NCI-H774 (cell line): ENCODE results near the gene RPL5.

Experiments
- DNase-seq: peaks from one replicate; lab custom pipeline; 2025; lab: John Stamatoyannopoulos, UW

RPL5 gene

DNA sequence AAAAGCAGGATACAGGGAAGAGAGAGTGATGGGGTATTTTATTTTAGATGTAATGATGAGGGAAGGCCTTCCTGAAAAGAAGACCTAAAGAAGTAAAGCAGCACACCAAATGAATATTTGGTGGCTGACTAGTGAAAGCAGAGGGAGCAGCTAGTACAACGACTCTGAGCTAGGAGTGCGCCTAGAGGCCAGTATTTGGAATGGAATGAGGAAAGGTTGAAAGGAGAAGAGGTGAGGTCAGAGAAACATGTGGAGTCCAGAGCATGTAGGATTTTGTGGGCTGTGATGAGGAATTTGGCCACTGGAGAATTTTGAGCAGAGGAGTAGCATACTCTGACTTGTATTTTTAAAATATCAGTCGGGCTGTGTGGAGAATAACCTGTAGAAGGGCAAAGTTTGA is 11.8 kb upstream of the RPL5 start:
- DNase-seq, result no peak

DNA sequence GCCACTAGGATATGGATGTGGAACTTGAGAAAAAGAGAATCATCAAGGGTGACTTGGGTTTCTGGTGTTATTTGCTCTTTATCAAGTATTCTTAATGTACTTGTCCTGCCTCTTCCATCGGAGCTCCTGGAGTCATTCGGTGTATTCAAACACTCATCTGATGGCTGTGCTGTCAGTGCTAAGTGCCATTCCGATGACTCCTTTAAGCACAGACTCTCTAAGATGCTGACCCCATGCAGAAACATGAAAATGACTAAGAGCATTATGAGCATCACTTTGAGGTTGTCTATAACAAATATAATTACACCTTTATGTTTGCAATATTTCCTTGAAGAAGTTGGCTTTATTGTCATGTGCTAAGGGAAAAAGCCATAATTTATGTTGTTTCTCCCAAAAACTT is 11.3 kb upstream of the RPL5 start:
- no peak for DNase-seq

DNA sequence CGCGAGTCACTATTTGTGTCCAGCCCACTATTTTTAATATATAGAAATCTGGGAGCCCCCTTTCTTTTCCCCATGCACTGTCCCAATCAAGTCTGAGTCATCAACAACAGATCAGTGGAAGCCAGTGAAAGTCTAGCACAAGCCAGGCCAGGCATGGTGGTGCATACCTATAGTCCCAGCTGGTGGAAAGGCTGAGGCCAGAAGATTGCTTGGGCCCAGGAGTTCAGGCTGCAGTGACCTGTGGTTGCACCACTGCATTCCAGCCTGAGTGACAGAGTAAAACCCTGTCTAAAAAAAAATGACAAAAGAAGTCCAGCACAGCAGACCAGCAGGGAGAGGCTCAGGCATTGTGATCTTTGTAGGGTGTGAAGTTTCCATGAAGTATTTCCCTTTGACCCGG is 9.0 kb upstream of the RPL5 start:
- no peak for DNase-seq

DNA sequence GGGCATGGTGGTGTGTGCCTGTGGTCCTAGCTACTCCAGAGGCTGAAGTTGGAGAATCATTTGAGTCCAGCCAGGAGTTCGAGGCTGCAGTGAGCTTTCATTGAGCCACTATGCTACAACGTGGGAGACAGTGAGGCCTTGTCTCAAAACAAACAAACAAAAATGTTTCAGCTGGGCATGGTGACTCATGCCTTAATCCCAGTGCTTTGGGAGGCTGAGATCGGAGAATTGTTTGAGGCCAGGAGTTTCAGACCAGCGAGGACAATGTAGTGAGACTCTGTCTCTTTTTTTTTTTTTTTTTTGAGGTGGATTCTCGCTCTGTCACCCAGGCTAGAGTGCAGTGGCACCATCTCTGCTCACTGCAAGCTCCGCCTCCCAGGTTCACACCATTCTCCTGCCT is 5.0 kb upstream of the RPL5 start:
- no peak for DNase-seq

DNA sequence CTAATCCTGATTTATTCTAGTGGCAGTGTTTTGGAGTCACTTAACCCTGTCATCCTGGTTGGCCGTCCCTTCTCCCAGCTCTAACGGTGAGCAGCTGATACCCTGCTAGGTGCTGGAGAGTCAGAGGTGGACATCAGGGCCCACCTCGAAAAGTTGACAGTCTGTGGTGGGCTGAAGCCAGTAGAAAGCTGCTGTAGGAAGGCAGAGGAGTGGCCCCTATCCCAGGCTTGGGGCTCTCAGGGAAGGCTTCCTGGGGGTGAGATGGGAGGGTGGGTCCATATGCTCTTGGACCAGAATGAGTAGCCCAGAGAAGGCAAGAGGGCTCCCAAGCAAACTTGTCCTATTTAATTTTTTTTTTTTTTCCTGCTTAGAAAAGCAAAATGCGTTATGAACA is 475 bp upstream of the RPL5 start:
- no peak for DNase-seq

DNA sequence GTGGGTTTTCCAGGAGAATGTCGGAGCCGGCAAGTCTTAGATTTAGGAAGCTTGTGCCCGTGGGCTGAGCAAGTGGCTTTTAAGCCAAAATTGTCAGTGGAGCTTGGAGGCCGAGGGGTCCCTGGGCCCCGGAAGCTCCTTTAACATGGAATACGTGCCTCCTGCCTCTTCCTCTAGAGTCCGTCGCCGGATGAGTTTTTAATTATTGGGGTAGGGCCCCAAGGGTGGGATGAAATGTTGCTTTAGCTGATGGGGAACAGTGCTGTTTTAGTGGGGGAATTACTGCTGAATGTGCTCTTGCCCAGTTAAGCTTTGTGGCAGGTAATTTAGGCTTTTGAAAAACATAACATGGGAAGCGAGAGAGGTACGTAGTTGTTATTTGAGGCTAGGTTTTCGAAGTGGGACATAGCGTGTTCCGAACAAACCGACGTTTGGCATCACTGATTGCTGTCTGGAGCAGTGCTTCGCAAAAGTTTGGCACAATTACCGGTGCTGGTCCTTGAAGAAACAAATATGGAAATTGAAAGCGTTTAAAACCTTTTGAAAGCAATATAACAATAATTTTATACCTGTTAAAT is 786 bp downstream of the RPL5 start:
- no peak for DNase-seq

DNA sequence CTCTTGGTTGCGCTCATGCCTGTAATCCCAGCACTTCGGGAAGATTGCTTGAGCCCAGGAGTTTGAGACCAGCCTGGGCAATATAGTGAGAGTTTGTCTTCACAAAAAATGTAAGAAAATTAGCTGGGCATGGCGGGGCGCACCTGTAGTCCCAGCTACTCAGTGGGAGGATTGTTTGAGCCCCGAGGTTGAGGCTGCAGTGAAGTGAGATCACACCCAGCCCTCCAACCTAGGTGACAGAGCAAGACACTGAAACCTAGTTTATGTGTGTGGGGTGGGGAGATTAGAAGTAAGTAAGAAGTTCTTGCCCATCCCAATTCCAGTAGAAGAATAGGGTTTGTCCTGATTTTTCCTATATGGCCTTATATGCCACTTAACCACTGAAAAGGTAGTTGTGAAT is 2.0 kb downstream of the RPL5 start:
- DNase-seq, result no peak

DNA sequence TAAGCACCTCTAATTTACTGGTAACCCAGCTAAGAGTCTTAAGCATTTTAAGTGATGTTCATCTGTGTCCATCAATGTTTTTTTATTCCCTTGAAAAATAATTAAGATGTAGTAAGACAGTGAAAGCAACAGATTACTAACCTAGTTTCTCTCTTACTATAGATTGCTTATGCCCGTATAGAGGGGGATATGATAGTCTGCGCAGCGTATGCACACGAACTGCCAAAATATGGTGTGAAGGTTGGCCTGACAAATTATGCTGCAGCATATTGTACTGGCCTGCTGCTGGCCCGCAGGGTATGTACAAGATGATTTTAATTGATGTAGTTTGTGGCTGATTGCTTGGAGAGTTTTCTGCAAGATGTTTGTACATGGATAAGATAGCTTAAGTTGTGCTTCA is 2.8 kb downstream of the RPL5 start:
- no peak for DNase-seq

DNA sequence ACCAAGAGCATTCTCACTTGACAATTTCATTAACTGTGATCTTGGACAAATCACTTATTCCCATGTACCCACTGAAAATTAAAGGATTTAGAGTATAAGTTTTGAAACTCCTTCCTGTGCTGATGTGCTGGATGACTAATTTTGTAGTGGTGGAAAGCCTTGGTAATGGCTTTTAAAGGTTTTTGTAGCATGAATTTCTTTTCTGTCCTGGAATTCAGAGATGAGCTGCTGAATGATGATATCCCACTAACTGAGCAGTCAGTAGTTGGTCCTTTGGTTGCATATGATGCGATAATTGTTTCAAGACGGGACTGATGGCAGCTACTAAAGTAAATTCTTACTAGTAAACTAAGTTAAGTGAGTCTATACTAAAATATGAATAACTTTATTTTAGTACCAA is 5.2 kb downstream of the RPL5 start:
- DNase-seq, result no peak

DNA sequence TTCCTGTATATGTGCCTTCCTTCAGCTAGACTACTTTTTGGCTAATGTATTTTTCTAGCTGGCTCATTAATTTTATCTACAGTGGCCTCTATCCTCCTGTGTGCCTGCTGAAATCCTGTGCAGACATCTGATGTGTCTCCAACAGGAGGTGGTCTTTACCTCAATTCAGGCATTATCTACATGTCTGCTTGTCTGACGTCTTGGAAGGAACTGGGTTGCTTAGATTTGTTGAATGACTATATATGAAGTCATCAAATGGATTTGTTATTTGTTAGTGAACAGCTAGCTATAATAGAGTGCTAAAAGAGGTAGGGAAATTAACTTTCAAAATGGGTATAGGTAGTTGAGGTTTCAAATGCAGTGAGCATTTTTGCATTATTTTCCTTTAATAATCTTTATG is 6.7 kb downstream of the RPL5 start:
- DNase-seq, result no peak

DNA sequence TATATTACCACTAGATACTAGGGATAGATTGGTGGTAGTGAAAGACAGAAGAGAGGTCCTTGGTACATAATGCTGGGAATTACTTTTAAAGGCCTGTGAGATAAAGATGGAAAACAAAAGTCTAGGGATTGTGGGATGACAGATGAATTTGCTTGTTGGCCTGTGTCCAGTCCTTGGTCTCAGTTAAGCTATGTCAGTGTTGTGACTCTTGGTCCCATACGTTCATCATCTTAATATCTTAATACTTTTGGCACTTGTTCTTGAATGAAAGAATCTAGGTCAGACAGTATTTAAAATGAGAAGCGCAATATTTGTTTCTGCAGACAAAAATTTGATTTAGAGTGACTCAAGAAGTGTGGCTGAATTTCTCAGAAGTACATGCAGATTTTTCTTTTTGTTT is 7.6 kb downstream of the RPL5 start:
- no peak for DNase-seq

DNA sequence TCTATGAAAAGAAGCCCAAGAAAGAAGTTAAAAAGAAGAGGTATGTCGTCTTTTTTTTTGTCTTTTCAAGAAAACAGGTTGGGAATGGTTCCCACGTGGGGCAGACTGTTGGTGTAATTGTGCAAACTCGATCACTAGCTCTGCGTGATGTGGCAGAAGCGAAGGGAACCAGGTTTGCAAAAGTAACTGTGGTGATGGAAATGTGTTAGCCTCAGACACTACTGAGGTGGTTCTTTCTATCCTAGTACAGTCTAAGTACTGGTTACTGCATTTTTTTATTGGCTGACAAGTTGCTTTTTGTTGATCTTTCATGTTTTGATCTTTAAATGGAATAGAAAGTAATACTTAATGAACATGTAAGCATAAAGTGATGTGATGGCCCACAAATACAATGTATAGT is 8.8 kb downstream of the RPL5 start:
- DNase-seq, result no peak

DNA sequence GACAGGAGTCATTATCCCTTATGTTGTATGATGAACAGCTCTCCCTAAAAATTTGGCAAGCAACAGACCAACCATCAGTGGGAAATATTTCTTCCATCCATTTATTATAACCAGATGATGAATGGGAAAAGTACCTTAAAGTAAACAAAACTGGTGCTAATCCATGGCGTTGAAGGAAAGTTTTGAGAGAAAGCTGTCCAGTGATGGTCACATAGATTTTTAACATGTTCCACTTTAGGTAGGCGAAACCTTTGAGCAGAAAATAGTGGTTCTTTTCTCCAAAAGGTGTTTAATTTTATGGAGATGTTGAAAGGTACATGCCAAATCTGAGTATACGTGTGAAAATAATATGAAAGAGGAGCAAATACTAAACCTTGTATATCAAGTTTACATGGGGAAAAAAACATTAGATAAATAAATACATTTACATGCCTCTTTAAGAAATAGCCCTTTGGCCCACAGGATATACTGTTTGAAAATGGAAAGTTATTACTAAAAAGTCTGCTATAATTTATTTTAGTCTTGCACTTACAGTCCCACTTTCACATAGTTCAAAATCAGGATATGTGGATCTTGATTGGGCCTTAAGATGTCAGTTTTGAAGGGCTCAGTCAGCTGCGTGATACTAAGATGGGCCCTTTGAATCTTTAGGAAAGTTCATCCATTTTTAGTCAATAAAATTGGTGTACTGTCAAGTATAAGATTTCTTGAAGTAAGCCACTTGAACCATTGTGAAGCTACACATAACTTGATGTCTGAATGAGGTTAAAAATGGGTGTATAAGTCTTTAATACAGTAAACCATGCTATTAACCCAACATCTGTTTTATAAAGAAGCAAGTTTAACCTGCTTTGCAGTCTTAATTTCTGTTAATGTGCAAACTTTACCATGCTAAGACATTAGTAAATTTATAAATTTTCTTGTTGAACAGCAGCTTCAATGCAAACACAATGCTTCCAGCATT is 10.5 kb downstream of the RPL5 start:
- DNase-seq, result no peak

DNA sequence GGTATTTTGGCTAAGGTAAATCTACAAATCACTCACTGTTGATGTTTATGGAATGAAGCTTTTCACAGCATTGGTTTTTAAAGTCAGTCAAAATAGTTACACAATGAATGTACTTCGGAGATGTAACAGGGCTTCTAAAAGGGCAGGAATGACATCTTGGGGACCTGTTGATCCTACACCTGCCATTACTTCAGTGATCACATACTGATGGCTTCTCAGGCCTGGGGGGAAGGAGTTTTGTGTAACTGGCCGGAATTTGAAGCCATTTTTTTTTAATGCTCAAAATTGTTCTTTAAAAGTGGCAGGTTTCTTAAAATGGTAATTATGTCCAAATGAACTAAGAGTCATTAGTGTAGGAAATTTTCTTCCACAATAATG is 11.2 kb downstream of the RPL5 start:
- DNase-seq, result no peak

DNA sequence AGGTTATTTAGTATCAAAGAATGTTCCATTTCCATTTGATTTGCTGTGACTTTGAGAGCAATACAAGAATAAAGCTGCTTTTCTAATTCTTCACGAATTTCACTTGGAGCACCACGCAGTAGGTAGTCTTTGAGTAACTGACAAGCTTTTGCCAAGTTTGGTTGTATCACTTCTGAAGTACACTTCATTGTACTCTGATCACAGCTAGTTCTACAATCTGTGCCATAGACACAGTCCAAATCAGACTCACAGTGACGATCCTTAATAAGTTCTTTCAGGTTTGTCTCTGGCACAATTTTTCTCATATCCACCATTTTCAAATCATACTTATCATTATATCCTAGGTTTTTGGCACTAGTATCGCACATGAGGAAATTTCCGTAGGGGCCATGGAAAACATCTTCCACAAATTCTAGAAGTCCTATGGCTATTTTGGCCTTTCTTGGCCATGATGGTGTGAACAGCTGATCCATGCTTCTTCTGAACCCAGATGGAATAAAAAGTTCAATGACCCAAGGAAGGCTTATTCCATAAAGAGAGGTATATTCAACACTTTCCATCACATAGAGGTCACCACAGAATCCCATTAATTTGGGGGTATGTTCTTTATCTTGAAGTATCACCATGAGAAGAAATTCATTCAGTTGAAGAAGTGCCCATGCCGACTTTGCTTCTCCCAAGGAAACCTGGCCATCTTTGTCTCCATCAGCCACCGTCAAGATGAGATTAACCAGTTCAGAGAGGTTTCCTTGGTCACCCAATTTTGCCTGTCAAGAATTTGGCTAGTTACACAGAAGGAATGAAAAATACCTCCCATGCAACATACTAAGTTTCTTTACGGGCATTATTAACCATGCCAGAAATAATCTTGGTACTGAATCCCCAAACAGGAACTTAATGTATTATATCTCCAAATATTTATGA is 11.9 kb downstream of the RPL5 start:
- no peak for DNase-seq

DNA sequence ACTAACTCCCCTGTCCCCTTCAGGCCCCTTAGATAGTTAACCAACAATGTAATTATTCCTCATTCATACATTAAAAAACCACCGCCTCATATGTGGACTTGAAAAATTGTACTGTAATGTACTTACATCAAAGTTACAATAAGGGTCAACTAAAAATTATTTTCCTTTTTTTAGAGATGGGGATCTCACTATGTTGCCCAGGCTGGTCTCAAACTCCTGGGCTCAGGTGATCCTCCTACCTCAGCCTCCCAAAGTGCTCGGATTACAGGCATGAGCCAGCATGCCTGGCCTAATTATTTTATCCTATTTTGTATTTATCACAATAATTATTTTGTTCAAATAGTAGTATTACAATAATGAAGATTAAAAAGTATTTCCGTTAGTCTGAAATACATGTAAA is 12.6 kb downstream of the RPL5 start:
- DNase-seq, result no peak

DNA sequence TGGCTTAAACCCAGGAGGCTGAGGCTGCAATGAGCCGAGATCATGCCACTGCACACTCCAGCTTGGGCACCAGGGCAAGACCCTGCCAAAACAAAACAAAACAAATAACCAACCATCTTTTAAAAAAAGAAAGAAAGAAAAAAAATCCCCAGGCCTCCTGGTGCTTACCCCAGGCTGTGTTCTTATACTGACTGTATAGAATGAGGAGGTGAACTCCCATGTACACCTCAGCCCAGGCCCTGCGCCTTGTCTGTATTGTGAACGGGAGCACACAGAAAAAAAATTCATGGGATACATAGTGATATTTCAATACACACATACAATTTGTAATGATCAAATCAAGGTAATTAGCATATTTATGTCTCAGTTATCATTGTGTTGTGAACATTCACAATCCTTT is 14.1 kb downstream of the RPL5 start:
- no peak for DNase-seq

DNA sequence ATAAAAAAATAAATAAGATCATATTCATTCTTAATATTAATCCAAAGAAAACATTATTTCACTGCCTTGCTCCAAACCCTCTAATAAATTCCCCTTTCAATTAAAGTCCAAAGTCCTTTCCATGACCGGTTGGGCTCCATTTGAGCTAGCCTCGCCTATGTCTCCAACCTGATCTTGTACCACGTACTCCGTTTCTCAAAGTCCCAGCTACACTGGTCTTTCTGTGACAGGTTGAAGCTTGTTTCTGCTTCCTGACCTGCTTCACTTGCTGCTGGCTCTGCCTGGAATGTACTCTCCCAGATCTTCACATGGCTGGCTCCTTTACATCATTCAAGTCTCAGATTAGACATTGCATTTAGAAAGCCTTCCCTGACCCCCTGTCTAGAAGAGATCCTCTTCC is 16.4 kb downstream of the RPL5 start:
- no peak for DNase-seq

DNA sequence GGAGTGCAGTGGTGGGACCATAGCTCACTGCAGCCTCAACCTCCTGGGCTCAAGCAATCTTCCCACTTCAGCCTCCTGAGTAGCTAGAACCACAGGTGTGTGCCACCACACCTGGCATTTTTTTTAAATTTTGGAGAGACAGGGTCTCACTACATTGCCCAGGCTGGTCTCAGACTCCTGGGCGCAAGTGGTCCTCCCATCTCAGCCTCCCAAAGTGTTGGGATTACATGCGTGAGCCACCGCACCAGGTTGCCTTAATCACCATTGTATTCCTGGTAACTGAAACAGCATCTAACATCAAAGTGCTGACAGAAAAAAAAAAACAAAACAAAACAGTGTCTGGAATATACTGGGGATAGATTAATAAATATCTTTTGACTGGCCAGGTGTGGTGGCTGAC is 18.2 kb downstream of the RPL5 start:
- DNase-seq, result no peak

DNA sequence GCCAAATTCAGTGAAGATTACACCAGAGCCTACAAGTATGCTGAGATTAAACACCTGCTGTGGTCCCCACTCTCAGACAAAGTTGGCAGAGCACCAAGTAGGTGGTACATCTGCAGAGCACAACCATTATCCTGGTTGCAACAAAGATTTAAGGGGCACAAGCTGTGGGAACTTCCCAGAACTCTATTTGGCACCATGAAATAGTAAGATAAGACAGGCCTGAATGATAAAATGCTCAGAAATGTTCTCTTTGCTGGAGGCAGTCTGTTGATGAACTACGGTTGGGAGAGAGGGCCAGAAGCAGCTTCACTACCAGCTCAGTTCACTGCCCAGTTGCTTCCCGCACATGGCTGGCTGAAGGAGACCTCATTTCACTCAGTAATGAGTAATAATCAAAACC is 19.9 kb downstream of the RPL5 start:
- DNase-seq, result no peak

DNA sequence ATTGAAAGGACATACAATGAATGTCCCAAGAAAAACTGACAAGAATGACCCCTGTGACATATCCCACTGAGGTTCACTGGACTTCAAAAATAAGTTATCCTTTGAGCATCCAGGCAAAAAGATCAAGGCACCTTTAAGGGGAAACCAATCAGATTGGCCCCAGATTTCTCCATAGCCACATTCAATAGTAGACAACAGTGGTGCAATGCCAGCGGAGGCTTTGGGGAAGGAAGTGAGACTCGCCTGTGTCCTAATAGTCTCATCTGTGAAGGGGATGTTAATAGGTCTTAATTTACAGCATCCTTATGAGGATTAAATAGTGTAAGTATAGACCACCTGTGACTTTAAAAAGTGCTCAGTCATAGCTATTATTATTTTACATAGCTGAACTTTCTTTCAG is 21.5 kb downstream of the RPL5 start:
- DNase-seq, result no peak

DNA sequence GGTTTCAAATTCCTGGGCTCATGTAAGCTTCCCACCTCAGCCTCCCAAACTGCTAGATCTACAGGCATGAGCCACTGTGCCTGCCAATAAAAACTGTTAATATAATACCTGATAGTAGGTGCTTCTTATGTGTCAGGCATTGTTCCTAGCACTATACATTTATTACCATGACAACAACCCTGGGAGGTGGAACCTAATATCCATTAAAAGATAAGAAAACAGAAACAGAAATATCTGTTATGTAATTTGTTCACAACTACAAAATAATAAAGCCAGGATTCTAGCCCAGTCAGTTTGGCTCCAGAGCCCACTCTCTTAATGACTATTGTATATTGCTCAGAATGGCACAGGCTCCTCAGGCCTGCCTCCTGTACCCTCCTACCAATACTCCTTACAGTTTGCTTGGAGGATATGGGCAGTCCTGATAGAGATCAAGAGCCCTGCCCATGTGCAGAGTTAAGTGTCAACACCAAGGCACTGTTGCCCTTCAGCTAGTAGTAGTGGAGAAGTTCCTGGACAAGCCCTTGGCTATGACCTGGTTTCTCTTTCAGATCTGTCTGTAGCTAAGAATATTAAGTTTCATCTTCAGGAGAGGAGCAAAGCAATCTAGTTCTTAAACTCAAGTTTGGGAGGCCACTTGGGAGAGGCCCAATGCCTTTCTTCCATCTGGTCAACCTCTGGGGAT is 22.4 kb downstream of the RPL5 start:
- no peak for DNase-seq
